Colonic mucosa (tissue), 4 donors: ENCODE data around the gene RAB7A. TPM values are rescaled to one million over a fixed set of nuclear protein-coding genes. Genes with fewer than 3 reads are reported as not detected.

Source experiments
- DNase-seq: peaks from one replicate; pipeline ENCODE4 v3.0.0-alpha.2; 2020
- H3K27ac ChIP-seq: fragments of 200-600 bp; one replicate; pipeline ENCODE4 v1.8.0; 2021
- H3K27me3 ChIP-seq: fragments of 200-600 bp; one replicate; pipeline ENCODE4 v1.8.0; 2021
- H3K36me3 ChIP-seq: fragments of 200-600 bp; one replicate; pipeline ENCODE4 v1.8.0; 2021
- H3K4me1 ChIP-seq: fragments of 200-600 bp; one replicate; pipeline ENCODE4 v1.8.0; 2021; ENCODE audit warnings: mild to moderate bottlenecking
- H3K4me3 ChIP-seq: fragments of 200-600 bp; one replicate; pipeline ENCODE4 v1.8.0; 2021
- H3K9ac ChIP-seq, 2 donors: one replicate each; pipeline ENCODE4 v1.7.0; 2013; ENCODE audit warnings: control low read depth in 2 of 2, low read depth in 2 of 2, low read length in 2 of 2
- H3K9me3 ChIP-seq: fragments of 200-600 bp; one replicate; pipeline ENCODE4 v1.8.0; 2021
- intact Hi-C: fragments of 100-400 bp; cut with DNase I; formaldehyde crosslinking; loops from one replicate; pipeline ENCODE4 v1.14.1; 2022
- total RNA-seq, 2 donors: library from RNA; stranded (reverse); fragmentation: NEBNext Ultra II Directional in 1 of 2; extraction: Animal tissue kit (Norgen Biotek cat#: 25700) in 1 of 2; gene quantifications; one replicate each; pipeline ENCODE4 v1.2.1, GENCODE V29; 2021
- TF ChIP-seq, protein P1 (sequence below): fragments of 200-600 bp; IDR thresholded peaks from one replicate; pipeline ENCODE4 v1.8.0; 2022; ENCODE audit warnings: antibody characterized with exemption, mild to moderate bottlenecking
- donor health status: healthy.
- donor health status: DM: no; HTN: no; CAD: no.
- donor health status: DM: no; HTN: no; CAD: no.

RAB7A gene
- total RNA-seq, 2 donors from 2014 or later, result 221 to 272 TPM

DNA sequence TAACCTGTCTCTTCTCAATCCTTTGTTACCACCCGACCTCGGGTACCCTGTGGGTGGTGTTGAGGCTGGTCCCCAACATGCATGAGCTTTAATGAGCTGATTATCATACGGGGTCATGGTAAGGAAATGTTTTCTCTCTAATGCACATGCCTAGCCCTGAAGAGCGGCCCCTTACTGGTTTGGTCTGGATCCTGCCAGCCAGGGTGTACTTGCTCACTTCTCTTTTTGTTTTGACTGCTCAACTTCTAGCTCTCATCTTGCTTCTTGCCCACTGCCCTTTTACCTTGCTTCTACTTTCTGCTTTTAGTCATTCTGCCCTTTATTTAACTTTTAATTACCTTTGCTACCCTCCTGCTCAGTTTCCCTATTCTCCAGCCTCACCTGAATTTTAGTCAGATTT lies 109.1 kb downstream of the RAB7A start:
- intact Hi-C loops, result no loop called here
- no peaks in the 10 kb centered on the region for H3K4me1 ChIP-seq
- TF ChIP-seq, protein P1, sequence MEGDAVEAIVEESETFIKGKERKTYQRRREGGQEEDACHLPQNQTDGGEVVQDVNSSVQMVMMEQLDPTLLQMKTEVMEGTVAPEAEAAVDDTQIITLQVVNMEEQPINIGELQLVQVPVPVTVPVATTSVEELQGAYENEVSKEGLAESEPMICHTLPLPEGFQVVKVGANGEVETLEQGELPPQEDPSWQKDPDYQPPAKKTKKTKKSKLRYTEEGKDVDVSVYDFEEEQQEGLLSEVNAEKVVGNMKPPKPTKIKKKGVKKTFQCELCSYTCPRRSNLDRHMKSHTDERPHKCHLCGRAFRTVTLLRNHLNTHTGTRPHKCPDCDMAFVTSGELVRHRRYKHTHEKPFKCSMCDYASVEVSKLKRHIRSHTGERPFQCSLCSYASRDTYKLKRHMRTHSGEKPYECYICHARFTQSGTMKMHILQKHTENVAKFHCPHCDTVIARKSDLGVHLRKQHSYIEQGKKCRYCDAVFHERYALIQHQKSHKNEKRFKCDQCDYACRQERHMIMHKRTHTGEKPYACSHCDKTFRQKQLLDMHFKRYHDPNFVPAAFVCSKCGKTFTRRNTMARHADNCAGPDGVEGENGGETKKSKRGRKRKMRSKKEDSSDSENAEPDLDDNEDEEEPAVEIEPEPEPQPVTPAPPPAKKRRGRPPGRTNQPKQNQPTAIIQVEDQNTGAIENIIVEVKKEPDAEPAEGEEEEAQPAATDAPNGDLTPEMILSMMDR, result no peak
- no peak overlapping the region for H3K9ac ChIP-seq
- no peaks in the 10 kb centered on the region for H3K36me3 ChIP-seq
- no peak overlapping the region for H3K4me3 ChIP-seq
- no peaks in the 10 kb centered on the region for H3K9me3 ChIP-seq
- no peak overlapping the region for H3K27ac ChIP-seq
- DNase-seq, result no peak
- no peaks in the 10 kb centered on the region for H3K27me3 ChIP-seq

DNA sequence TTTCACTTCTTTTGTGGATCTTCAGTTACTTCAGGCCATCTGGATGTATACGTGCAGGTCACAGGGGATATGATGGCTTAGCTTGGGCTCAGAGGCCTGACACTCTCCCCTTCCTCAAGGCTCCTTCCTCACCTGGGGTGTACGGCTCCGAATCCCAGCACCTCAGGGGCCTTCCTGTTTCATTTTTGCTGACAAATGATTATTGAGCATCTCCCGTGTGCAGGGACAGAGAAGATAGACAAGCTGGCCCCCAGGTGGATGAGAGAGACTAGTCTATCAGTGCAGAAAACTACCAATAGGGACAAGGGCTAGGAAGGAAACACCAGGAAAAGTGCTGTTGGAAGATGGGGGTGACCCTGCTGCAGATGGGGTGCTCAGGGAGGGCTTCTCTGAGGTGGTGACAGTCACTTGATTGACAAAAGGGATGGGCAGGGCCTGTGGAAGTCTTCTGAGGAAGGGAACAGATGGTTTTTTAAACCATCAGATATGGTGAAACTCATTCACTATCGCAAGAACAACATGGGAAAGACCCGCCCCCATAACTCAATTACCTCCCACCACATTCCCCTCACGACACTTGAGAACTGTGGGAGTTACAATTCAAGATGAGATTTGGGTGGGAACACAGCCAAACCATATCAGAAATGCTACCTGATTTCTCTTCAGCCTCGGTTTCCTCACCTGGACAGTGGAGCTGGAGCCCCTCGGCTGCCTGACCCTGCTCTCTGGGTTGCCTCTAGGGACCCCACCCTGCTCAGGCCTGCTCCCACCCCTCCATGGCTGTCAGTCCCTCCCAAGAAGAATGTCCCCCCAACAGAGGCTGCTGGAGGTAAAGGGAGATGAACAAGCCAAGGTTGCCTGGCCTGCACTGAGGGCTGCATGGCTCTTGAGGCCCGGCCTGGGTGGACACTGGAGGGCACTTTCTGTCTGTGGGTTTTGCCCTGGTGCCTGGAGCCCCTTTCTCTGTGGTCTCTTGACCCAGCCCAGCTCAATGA lies 116.2 kb downstream of the RAB7A start:
- TF ChIP-seq, protein P1, result no peak
- Histone ChIP-seq H3K27ac (no peak overlapping the region), H3K4me3 (no peak overlapping the region), H3K4me1 (no peaks in the 10 kb centered on the region), H3K27me3 (no peaks in the 10 kb centered on the region), H3K36me3 (no peaks in the 10 kb centered on the region), H3K9me3 (no peaks in the 10 kb centered on the region), H3K9ac (no peak overlapping the region)
- intact Hi-C loops, result no loop called here
- no peak for DNase-seq

DNA sequence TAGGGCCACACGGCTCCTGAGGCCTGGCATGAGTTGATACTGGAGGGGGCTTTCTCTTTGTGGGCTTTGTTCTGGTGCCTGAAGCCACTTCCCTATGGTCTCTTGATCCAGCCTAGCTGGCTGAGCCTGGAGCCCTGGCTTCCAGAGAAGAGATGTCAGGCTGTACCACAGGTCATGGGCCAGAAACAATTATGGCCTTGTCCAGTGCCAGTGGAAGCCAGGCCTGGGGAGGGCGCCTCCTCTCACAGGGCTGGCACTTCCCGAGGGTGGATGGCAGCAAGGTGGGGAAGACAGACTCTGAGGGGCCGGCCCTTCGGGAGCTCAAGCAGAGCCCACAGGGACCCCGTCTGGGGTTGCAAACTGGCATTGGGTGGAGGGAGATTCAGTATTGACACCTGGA lies 118.5 kb downstream of the RAB7A start:
- H3K4me3 ChIP-seq, result no peak overlapping the region
- DNase-seq, result no peak
- TF ChIP-seq, protein P1, result no peak
- no peak overlapping the region for H3K9ac ChIP-seq
- no peaks in the 10 kb centered on the region for H3K27me3 ChIP-seq
- intact Hi-C loops, result no loop called here
- no peak overlapping the region for H3K27ac ChIP-seq
- no peaks in the 10 kb centered on the region for H3K9me3 ChIP-seq
- no peaks in the 10 kb centered on the region for H3K36me3 ChIP-seq
- H3K4me1 ChIP-seq, result no peaks in the 10 kb centered on the region

DNA sequence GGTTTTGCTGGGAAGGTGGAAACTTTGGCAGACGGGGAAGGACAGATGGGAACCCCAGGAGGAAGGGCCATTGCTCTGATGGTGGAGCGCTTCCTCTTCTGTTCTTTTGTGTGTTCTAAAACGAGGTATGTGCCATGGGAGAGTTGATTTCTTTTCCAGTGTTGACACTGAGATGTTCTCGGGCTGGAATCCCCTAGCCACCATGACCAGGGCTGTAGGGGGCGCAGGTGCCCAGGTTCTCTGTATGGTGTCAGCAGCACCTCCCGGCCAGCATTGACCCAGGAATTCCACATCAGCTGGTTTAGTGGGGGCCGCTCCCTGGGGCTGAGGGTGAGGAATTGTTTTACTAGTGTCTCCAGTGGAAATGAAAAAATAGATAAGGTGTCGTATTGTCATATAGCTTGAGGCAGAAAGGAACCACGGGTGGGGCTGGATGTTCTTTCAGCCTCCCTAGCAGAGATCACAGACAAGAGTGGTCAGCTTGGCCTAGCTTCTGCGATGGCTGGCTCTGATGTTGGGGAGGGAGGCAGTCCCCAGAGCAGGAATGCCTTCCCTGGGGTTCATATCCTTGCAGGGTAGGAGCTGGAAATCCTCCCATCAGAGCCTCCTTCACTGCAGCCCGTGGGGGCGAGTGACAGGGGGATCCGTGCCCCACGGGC lies 119.3 kb downstream of the RAB7A start:
- H3K36me3 ChIP-seq, result no peaks in the 10 kb centered on the region
- no peaks in the 10 kb centered on the region for H3K9me3 ChIP-seq
- TF ChIP-seq, protein P1, result no peak
- intact Hi-C loops, result no loop called here
- H3K9ac ChIP-seq, result peak overlapping the region in 1 of 2 donors; percentile 26
- DNase-seq, result no peak
- H3K4me3 ChIP-seq, result peak overlapping the region; percentile 41
- no peaks in the 10 kb centered on the region for H3K27me3 ChIP-seq
- no peak overlapping the region for H3K27ac ChIP-seq
- no peaks in the 10 kb centered on the region for H3K4me1 ChIP-seq

DNA sequence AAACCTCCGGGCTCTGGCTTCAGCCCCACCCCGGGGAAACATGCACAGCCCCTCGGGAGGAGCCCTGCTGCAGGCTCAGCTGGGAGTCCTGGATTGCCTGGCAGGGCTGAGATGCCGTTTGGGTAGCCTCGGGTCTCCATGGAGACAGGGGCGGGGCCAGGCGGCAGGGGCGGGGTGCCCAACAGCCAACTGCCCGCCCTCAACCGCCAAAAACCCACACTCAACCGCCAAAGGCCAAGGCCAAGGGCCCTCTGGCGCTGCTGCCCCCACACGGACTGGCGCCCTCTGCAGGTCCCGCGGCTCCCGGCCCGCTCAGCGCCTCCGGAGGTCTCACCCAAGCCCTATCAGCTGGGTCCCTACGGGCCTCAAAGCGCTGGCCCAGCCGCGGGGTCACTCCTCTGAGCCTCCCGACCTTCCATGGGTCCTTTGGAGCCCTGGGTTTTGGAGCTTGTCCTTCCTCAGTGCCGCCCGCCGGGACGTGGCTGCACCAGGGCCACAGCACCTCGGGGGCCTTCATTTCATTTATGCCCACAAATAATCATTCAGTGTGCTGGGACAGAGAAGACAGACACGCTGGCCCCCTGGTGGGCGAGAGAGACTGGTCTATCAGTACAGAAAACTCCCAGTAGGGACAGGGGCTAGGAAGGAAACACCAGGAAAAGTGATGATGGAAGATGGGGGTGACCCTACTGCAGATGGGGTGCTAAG lies 119.9 kb downstream of the RAB7A start:
- no peaks in the 10 kb centered on the region for H3K9me3 ChIP-seq
- H3K4me3 ChIP-seq, result peak overlapping the region; percentile 41
- H3K27me3 ChIP-seq, result no peaks in the 10 kb centered on the region
- H3K27ac ChIP-seq, result no peak overlapping the region
- peak; percentile 91 for DNase-seq
- no peaks in the 10 kb centered on the region for H3K4me1 ChIP-seq
- TF ChIP-seq, protein P1, result peak; percentile 52
- H3K36me3 ChIP-seq, result no peaks in the 10 kb centered on the region
- peak overlapping the region in 1 of 2 donors; percentile 50 for H3K9ac ChIP-seq
- intact Hi-C loops, result no loop called here
